Stomach (tissue), 9 donors: ENCODE results near the gene HIVEP1. TPM values are rescaled to one million over a fixed set of nuclear protein-coding genes. Genes with fewer than 3 reads are reported as not detected.

Source experiments
- DNase-seq, 2 donors: peaks; one replicate each; pipeline versions ENCODE4 v3.0.0 to v3.0.0-alpha.2; 2013 to 2019
- H3K27ac ChIP-seq, 5 donors: fragments of 200-600 bp in 4 of 5; sonication (generic) in 4 of 5; one replicate each; pipeline ENCODE4 v1.5.1; 2013 to 2019; ENCODE audit warnings: mild to moderate bottlenecking in 1 of 5, moderate library complexity in 1 of 5
- H3K27me3 ChIP-seq, 3 donors: fragments of 200-600 bp; sonication (generic); one replicate each; pipeline ENCODE4 v1.5.1; 2017 to 2019; ENCODE audit warnings: mixed run types in 1 of 3
- H3K36me3 ChIP-seq, 4 donors: fragments of 200-600 bp; sonication (generic); 1 replicate in 3 of 4; 2 replicates in 1 of 4; pipeline ENCODE4 v1.5.1; 2016 to 2019
- H3K4me1 ChIP-seq, 4 donors: fragments of 200-600 bp; sonication (generic); one replicate each; pipeline ENCODE4 v1.5.1; 2016 to 2019
- H3K4me3 ChIP-seq, 4 donors: fragments of 200-600 bp; sonication (generic) in 3 of 4; one replicate each; pipeline ENCODE4 v1.5.1; 2016 to 2019; ENCODE audit warnings: mild to moderate bottlenecking in 1 of 4
- H3K9me3 ChIP-seq, 4 donors: fragments of 200-600 bp; sonication (generic); one replicate each; pipeline ENCODE4 v1.5.1; 2016 to 2019
- CTCF ChIP-seq, 7 experiments: fragments of 450-650 bp in 4 of 7; fragments of 200-600 bp in 3 of 7; sonication (generic) in 3 of 7; IDR thresholded peaks; one replicate each; pipeline ENCODE4 v1.5.1; 2016 to 2019; ENCODE audit warnings: antibody characterized with exemption in 7 of 7, control low read depth in 2 of 7, mild to moderate bottlenecking in 1 of 7
- EP300 ChIP-seq: sonication (generic); formaldehyde crosslinking; IDR thresholded peaks from one replicate; pipeline ENCODE4 v1.6.1; 2017; ENCODE audit warnings: antibody characterized with exemption
- POLR2A ChIP-seq, 4 donors: fragments of 450-650 bp; IDR thresholded peaks; one replicate each; pipeline ENCODE4 v1.6.1; 2016; ENCODE audit warnings: antibody characterized with exemption in 4 of 4, control low read depth in 2 of 4, mild to moderate bottlenecking in 1 of 4, moderate library complexity in 1 of 4
- POLR2AphosphoS5 ChIP-seq, 3 donors: sonication (generic); formaldehyde crosslinking; IDR thresholded peaks; one replicate each; pipeline ENCODE4 v1.6.1; 2016; ENCODE audit warnings: antibody characterized with exemption in 3 of 3
- WGBS, 5 donors: extraction: QIAGEN DNeasy Blood & Tissue Kit in 3 of 5; methylation state at CpG; one replicate each; pipeline versions ENCODE4 v1.1.5 to v1.1.7; 2013 to 2018; 5-methylcytosine and 5-hydroxymethylcytosine counted together
- intact Hi-C: fragments of 100-400 bp; cut with DNase I; formaldehyde crosslinking; loops from one replicate; pipeline ENCODE4 v1.15.1; 2023; ENCODE audit warnings: low total_unique reads
- polyA plus RNA-seq, 3 donors: library from polyadenylated mRNA; stranded (reverse); fragments of 200-250 nt; gene quantifications; one replicate each; pipeline ENCODE4 v1.2.3, GENCODE V29; 2013
- total RNA-seq, 5 donors: library from RNA; depleted of rRNA; stranded (reverse); fragments of >200 nt; gene quantifications; one replicate each; pipeline versions ENCODE4 v1.1.0 to v1.2.3, GENCODE V29; 2014 to 2016
- donor health status: healthy with polysubstance abuse.
- donor health status: Bipolar disorder and iron deficiency.
- donor health status: healthy.

The HIVEP1 gene
- total and polyA plus RNA-seq, 8 donors, result 2.0 to 19.6 (median 14.1) TPM

- TF ChIP-seq CTCF (IDR thresholded peaks at IDR 0.05) (no peak), POLR2A (IDR thresholded peaks at IDR 0.05) (no peak), EP300 (no peak), POLR2AphosphoS5 (IDR thresholded peaks at IDR 0.05) (no peak)
- DNase-seq, result no peak
- intact Hi-C loops, result no loop called here
- 90 to 100% (median 92%) methylated on average over 2 of the region's 2 CpGs for WGBS, 5 donors
- H3K4me1 ChIP-seq, result peaks cover 0 to 5% (median 0%) of the 10 kb centered on the region in 4 donors
- H3K4me3 ChIP-seq, result no peak overlapping the region
- no peaks in the 10 kb centered on the region for H3K27me3 ChIP-seq
- peaks cover 7 to 29% (median 17%) of the 10 kb centered on the region in 4 donors for H3K36me3 ChIP-seq
- no peak overlapping the region for H3K27ac ChIP-seq
- H3K9me3 ChIP-seq, result peaks cover 0 to 10% (median 3%) of the 10 kb centered on the region in 4 donors
These were observed 104.2 kb downstream of the HIVEP1 start for GRCh38 chr6:12116264-12116800.

GRCh38 chr6:12116978-12117377, 104.9 kb downstream of the HIVEP1 start:
- 86 to 94% (median 87%) methylated on average over 3 of the region's 3 CpGs for WGBS, 5 donors
- peaks cover 7 to 36% (median 22%) of the 10 kb centered on the region in 4 donors for H3K36me3 ChIP-seq
- DNase-seq, result no peak
- peaks cover 0 to 10% (median 3%) of the 10 kb centered on the region in 4 donors for H3K9me3 ChIP-seq
- H3K4me3 ChIP-seq, result no peak overlapping the region
- no peak overlapping the region for H3K27ac ChIP-seq
- TF ChIP-seq POLR2AphosphoS5 (IDR thresholded peaks at IDR 0.05) (no peak), CTCF (IDR thresholded peaks at IDR 0.05) (no peak), EP300 (no peak), POLR2A (IDR thresholded peaks at IDR 0.05) (no peak)
- peaks cover 0 to 5% (median 0%) of the 10 kb centered on the region in 4 donors for H3K4me1 ChIP-seq
- intact Hi-C loops, result no loop called here
- no peaks in the 10 kb centered on the region for H3K27me3 ChIP-seq

- intact Hi-C loops, result no loop called here
- H3K27ac ChIP-seq, result no peak overlapping the region
- H3K4me1 ChIP-seq, result peaks cover 0 to 5% (median 0%) of the 10 kb centered on the region in 4 donors
- no peak for TF ChIP-seq CTCF (IDR thresholded peaks at IDR 0.05)
- no peak for DNase-seq
- H3K27me3 ChIP-seq, result no peaks in the 10 kb centered on the region
- peaks cover 7 to 36% (median 23%) of the 10 kb centered on the region in 4 donors for H3K36me3 ChIP-seq
- peaks cover 0 to 10% (median 3%) of the 10 kb centered on the region in 4 donors for H3K9me3 ChIP-seq
- no peak overlapping the region for H3K4me3 ChIP-seq
These were observed 106.5 kb downstream of the HIVEP1 start for GRCh38 chr6:12118607-12119006.

- no peak for TF ChIP-seq EP300
These were observed 107.0 kb downstream of the HIVEP1 start for GRCh38 chr6:12119085-12119588.

GRCh38 chr6:12125396-12125795, 113.3 kb downstream of the HIVEP1 start:
- no peaks in the 10 kb centered on the region for H3K4me1 ChIP-seq
- intact Hi-C loops, result no loop called here
- TF ChIP-seq EP300, result no peak
- TF ChIP-seq POLR2A (IDR thresholded peaks at IDR 0.05), result no peak
- no peak for TF ChIP-seq POLR2AphosphoS5 (IDR thresholded peaks at IDR 0.05)
- no peak for TF ChIP-seq CTCF (IDR thresholded peaks at IDR 0.05)
- no peak overlapping the region for H3K27ac ChIP-seq
- no peak for DNase-seq
- no peaks in the 10 kb centered on the region for H3K27me3 ChIP-seq
- no peak overlapping the region for H3K4me3 ChIP-seq
- H3K36me3 ChIP-seq, result peaks cover 3 to 20% (median 15%) of the 10 kb centered on the region in 4 donors
- no peaks in the 10 kb centered on the region for H3K9me3 ChIP-seq
- 81 to 88% (median 83%) methylated on average over 4 of the region's 4 CpGs for WGBS, 5 donors

More at GRCh38 chr6:12119085-12119588, 107.0 kb downstream of the HIVEP1 start:
- H3K9me3 ChIP-seq, result peaks cover 0 to 10% (median 3%) of the 10 kb centered on the region in 4 donors
- peak in 1 of 2 donors; percentile 46 for DNase-seq
- H3K36me3 ChIP-seq, result peaks cover 7 to 36% (median 23%) of the 10 kb centered on the region in 4 donors
- no peak overlapping the region for H3K4me3 ChIP-seq
- WGBS, 5 donors, result 17 to 34% (median 23%) methylated on average over 2 of the region's 2 CpGs
- H3K27me3 ChIP-seq, result no peaks in the 10 kb centered on the region
- no peak overlapping the region for H3K27ac ChIP-seq
- intact Hi-C loops, result no loop called here
- H3K4me1 ChIP-seq, result peaks cover 0 to 5% (median 0%) of the 10 kb centered on the region in 4 donors
